Measurements from ENCODE around the gene RAB29.

- TF ChIP-seq, protein P1, sequence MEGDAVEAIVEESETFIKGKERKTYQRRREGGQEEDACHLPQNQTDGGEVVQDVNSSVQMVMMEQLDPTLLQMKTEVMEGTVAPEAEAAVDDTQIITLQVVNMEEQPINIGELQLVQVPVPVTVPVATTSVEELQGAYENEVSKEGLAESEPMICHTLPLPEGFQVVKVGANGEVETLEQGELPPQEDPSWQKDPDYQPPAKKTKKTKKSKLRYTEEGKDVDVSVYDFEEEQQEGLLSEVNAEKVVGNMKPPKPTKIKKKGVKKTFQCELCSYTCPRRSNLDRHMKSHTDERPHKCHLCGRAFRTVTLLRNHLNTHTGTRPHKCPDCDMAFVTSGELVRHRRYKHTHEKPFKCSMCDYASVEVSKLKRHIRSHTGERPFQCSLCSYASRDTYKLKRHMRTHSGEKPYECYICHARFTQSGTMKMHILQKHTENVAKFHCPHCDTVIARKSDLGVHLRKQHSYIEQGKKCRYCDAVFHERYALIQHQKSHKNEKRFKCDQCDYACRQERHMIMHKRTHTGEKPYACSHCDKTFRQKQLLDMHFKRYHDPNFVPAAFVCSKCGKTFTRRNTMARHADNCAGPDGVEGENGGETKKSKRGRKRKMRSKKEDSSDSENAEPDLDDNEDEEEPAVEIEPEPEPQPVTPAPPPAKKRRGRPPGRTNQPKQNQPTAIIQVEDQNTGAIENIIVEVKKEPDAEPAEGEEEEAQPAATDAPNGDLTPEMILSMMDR (IDR thresholded peaks at IDR 0.05): no peak
- TF ChIP-seq POLR2A (IDR thresholded peaks at IDR 0.05): no peak
These were observed 23.3 kb upstream of the RAB29 start for GRCh38 chr1:205798577-205798976.
